GM18526 (cell line): ENCODE results near the gene ATG9B.

Source experiments
- POLR2A ChIP-seq: IDR thresholded peaks from 3 replicates; pipeline ENCODE4 v1.6.1; 2011; ENCODE audit not compliant: insufficient read length; ENCODE audit errors: extremely low read depth

The ATG9B gene

GRCh38 chr7:151024435-151025056, at the start of gene ATG9B:
TSS of gene ATG9B (minus strand) at chr7:151024494. CDS start at chr7:151024423, 71 bp downstream.
- TF ChIP-seq POLR2A, result no peak

- no peak for TF ChIP-seq POLR2A
These were observed 49.7 kb upstream of the ATG9B start for GRCh38 chr7:151073990-151074389.

- no peak for TF ChIP-seq POLR2A
These were observed 47.0 kb upstream of the ATG9B start for GRCh38 chr7:151071032-151071866.

- TF ChIP-seq POLR2A, result no peak
These were observed 46.3 kb upstream of the ATG9B start for GRCh38 chr7:151070574-151070960.

- no peak for TF ChIP-seq POLR2A
These were observed 45.7 kb upstream of the ATG9B start for GRCh38 chr7:151069841-151070573.

GRCh38 chr7:151068069-151068773, 43.9 kb upstream of the ATG9B start:
- TF ChIP-seq POLR2A, result no peak

GRCh38 chr7:151066273-151066974, 42.1 kb upstream of the ATG9B start:
- no peak for TF ChIP-seq POLR2A

GRCh38 chr7:151065516-151065915, 41.2 kb upstream of the ATG9B start:
- TF ChIP-seq POLR2A, result no peak

- no peak for TF ChIP-seq POLR2A
These were observed 40.7 kb upstream of the ATG9B start for GRCh38 chr7:151064993-151065392.

GRCh38 chr7:151064454-151064853, 40.2 kb upstream of the ATG9B start:
- no peak for TF ChIP-seq POLR2A

- no peak for TF ChIP-seq POLR2A
These were observed 38.9 kb upstream of the ATG9B start for GRCh38 chr7:151063212-151063561.

- no peak for TF ChIP-seq POLR2A
These were observed 38.3 kb upstream of the ATG9B start for GRCh38 chr7:151062399-151063211.

- no peak for TF ChIP-seq POLR2A
These were observed 37.8 kb upstream of the ATG9B start for GRCh38 chr7:151062111-151062398.
